Epidermal melanocyte (primary cell): ENCODE data around the gene GDF11.

Experiments
- DNase-seq: peaks from one replicate; pipeline ENCODE4 v3.0.0; 2011; ENCODE audit warnings: low spot score; ENCODE audit not compliant: insufficient read length

Gene GDF11

GRCh38 chr12:55707219-55707671 is 35.7 kb upstream of the GDF11 start:
- no peak for DNase-seq

DNA sequence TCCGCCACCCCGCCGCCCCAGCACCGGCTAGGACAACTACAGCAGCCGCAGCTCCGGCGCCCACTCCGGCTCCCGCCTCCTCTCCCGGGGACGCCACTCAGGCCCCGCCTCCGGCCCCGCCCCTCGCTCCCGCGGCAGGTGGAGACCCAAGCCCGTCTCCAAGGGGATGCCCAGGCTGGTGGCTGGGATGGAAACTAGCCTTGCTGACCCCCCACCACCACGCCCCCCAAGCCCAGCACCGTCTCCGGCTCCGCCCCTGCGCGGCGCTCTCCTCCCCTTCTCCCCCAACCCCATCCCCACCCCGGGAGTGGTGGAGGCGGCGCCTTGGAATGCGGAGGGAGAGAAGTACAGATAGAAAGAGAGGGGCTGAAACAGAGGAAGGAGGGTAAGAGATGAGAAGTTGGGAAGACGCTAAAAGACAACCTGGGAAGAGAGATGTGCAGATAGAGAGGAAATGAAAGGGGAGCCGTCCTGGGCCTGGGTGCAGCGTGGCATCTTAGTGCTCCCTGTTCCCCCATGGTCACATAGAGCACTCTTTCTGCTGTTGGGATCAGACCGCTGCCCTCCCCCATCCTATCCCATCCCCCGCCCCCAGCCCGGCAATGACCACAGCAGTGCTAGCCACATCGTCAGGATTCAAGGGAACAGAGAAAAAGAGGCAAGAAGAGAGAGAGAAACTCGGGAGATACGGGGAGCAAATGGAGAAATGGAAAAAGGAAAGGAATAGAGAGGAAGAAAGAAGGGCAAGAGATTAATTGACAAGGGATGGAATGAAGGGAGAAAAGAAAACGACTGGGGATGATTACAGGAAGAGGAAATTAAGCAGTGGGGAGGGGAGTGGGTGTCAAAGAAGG is 34.9 kb upstream of the GDF11 start, which contains the start of gene ITGA7:
Gene ITGA7 (minus strand): TSS at position 64 of the 854 bp plus-strand sequence. CDS start 222 bp downstream, outside the sequence.
- peak; percentile 58 for DNase-seq

DNA sequence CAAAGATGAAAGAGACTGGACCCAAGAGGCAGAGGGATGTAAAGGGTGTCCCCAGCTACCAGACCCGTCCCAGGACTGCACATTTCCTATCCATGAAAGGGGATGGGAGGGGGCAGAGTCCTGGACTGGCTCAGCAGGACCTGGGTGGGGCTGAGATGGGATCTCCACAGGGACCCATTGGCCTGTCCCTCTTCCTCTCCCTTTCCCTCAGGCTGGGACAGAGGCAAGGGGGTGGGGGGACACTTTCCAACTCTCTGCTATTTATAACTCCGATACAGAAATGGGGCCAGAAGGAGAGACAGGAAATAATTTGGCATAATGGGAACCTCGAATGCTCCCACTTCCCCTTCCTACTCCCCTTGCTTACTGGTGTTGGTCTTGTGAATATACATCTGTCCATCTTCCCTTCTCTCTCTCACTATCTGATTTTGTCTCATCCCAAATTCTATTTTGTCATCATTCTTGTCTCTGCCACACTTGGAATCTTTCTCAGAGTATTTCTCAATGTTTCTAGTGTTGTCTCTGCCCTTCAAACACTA is 34.2 kb upstream of the GDF11 start:
- no peak for DNase-seq

- DNase-seq: no peak
Measured at GRCh38 chr12:55711786-55712553, 31.0 kb upstream of the GDF11 start.

DNA sequence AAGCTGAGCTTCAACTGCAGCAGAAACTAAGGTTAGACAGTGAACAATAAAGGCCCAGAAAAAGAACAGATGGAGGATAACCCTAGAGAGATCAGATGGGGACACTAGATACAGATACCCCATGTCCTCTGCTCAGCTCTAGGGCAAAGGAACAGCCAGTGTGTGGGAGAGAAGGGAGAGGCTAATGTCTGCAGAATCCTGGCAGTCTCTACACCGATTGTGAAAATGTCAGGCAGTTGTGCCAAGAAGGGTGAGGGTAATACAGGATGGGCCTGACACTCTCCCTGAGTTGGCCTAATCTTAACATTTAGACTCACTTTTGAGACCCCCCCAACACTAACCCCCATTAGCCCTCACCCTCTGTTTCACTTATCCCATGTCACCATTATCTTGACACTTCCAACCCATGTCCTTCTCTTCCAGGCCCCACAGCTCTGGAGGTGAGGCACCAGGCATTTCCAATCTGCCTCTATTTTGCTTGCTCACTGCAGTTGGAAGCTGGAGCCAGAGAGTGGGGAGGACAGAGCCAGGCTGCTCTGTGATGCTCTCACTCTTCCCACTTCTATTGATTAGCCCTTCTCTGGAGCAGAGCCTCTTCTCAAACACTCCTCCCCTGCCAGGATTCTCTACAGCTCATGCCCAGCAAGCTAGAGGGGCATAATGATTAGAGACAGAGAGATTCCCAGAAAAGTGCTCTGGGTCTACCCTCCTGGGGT is 30.1 kb upstream of the GDF11 start:
- no peak for DNase-seq

DNA sequence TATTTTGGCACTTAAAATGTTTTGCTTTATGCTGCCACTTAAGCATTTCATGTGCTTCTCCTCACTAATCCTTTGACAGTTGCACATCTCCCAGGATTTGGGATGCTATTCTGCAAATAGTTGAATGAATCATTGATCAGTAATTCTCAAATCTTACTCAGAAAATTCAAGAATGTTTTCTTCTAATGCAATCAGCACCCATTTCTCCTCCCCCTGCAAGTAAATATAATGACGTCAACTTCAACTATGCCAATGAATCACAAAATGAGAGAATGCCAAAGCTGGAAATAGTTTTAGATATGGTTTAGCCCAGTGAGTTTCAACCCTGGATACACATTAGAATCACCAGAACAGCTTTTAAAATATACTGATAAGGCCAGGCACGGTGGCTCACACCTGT is 29.2 kb upstream of the GDF11 start:
- no peak for DNase-seq

DNA sequence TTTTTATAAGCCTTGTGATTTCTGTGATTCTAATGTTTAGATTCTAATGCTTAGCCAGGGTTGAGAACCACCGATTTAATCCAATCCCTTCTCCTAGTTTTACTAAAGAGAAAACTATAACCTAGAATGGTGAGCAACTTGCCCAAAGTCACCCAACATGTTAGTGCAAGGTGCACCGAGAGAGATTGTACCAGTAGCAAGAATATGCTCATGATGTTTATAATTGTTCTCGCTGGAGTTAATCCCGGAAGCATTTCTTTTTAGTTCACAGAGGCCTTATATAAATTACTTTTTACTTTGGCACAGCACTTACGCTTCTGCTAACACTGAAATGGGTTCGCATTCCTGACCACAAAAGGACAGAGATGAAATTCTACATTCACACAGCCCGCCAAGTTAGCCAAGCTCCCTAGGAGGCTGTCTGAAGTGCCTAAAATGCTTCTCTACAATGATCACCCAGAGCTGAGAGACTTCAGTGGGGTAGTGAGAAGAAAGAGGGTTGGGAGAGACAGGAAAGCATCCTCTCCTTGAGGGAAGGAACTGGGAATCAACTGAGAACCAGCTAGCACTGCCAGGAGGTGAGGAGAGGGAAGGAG is 27.7 kb upstream of the GDF11 start:
- DNase-seq: no peak

DNA sequence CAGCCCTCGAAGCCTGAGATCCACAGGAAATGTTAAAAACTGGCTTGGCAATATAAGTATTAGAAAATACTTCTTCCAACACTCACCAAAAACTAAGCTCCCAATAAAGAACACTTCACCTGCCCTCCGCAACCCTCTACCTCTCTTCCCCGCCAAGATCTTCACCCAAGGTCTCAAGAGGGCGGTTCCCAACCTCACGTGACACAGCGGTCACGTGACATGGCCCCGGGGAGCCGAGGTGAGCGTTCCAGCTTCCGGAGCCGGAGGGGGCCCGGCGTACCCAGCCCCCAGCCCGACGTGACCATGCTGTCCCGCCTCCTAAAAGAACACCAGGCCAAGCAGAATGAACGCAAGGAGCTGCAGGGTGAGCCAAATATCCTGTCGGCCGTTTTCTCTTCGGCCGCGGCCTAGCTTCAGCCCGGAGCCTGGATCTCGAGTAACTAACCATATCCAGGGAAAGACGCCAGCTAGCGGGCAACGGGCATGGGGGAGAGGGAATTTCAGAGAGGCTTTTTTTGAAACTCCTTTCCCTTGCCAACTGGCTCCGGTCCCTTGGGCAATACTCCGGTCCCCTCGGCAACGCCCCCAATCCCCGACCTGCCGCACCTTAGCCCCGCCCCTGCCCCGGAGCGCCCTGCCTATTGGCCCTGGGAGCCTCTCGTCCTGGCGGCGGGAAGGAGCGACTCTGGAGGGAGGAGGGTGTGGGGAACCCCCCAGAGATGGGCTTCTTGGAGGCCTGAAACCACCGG is 26.9 kb upstream of the GDF11 start, which contains the start of gene BLOC1S1:
Gene BLOC1S1 (plus strand): TSS at position 214 of the 749 bp plus-strand sequence. CDS start 6 bp downstream, at position 220.
- peak; percentile 94 for DNase-seq

- DNase-seq: no peak
Measured at GRCh38 chr12:55716582-55716957, 26.4 kb upstream of the GDF11 start.

DNA sequence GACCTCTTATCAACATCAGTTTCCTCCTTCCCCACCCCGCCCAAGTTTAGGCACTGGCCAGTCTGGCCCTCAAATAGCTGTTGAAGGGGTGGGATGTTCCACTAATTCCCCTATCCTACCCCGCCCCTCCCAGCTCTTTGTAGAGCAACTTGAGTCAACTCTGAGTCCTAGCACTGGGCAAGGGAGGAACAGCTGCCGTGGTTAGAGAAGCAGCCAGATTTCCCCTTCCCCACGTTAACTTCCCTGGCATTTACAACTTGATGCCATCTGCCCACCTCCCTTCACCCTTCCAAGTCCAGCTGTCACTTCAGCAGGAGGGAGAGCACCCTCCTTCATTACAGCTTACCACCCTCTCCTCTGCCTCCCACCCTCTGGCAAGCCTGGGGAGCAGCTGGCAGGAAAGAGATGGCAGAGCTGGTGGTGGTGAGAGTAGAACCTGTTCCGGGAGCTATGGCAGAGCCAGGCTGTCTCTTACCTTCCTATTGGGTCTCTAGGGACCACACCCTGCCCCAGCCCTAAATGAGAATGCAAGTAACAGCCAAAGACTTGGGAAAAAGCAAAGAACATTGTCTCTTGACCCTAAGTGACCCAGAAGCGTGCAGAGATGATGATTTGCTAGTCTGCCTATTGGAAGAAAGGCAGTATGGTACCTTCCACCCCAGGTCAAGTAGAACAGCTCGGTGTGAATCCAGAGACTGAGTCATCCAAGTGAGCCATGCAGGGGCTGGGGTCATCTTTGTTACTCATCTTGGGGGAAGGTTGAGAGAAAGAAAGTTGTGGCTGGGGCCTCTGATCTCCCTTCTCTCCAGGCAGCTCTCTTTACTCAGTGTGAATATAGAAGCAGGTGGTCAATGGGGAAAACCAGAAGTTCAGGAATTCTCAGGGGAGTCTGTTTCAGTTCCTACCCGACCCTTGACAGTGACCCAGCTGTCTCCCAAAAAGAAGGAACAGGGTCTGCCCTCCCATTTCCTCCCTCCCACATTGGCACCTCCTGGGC is 25.6 kb upstream of the GDF11 start:
- no peak for DNase-seq

GRCh38 chr12:55718015-55718414 is 24.9 kb upstream of the GDF11 start:
- DNase-seq: no peak

DNA sequence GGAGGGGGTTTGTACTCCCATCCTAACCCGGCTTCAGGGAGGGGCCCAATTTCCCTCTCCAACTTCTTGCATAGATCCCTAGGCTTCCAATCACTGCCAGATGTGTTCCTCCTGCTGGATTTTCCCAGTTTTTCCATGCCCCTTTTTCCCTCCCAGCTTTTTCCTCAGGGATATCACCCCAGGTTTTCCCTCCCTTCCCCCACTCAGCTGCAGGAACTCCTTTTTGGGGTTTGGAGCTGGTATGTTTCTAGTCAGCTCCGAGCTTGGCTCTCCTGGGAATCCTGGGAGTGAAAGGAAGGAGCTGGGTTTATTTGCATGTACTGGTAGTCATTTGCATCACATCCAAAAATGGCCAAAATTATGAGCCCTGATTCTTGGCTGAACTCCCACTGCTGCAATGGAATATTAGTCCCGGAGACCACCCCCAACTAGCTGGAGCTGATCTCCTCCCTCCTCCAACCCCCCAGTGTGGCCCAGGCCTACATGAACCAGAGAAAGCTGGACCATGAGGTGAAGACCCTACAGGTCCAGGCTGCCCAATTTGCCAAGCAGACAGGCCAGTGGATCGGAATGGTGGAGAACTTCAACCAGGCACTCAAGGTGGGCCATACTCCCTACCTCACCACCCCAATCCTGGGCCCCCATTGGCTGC is 24.2 kb upstream of the GDF11 start:
- no peak for DNase-seq

DNA sequence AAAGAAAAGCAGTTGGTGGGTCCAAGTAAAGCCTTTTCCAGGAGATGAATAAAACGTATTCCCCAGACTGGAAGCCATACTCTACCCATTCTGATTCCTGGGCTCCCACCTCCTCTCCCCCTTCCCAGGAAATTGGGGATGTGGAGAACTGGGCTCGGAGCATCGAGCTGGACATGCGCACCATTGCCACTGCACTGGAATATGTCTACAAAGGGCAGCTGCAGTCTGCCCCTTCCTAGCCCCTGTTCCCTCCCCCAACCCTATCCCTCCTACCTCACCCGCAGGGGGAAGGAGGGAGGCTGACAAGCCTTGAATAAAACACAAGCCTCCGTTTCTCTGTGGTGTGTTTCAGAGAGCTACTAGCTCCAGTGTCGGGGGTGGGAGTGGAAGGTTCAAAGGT is 23.6 kb upstream of the GDF11 start:
- DNase-seq: no peak

- DNase-seq: no peak
Measured at GRCh38 chr12:55720071-55720564, 22.8 kb upstream of the GDF11 start, which contains the start of gene RDH5. Gene RDH5, plus strand, starts transcription at chr12:55720393. Its CDS starts 792 bp downstream, at chr12:55721185.

DNA sequence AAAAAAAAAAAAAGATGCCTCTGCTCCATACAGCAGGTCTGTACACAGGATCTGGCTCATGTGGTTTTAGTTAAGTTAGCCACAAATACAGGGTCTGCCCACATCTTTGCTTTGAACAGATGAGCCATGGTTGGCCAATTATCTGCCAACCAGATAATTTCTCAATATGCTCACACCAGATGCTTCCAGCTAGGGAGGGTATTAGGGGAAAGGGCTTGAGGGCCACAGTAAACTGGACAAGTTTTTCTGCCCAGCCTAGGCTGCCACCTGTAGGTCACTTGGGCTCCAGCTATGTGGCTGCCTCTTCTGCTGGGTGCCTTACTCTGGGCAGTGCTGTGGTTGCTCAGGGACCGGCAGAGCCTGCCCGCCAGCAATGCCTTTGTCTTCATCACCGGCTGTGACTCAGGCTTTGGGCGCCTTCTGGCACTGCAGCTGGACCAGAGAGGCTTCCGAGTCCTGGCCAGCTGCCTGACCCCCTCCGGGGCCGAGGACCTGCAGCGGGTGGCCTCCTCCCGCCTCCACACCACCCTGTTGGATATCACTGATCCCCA is 22.0 kb upstream of the GDF11 start:
- DNase-seq: peak; percentile 50

DNA sequence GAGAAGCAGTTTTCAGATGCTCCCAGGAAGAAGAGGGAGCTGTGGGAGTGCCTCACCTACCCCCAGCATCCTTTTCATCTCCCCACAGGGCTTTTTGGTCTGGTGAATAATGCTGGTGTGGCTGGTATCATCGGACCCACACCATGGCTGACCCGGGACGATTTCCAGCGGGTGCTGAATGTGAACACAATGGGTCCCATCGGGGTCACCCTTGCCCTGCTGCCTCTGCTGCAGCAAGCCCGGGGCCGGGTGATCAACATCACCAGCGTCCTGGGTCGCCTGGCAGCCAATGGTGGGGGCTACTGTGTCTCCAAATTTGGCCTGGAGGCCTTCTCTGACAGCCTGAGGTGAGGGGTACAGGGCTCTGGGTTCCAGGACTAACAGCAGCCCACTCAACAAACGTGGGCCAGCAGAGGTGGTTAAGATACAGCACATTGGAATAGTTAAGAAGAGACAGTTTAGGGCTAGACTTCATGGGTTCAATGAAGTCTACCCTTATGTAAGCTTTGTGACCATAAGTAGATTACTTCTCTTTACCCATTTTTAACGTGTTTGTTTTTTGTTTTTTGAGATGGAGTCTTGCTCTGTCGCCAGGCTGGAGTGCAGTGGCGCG is 21.2 kb upstream of the GDF11 start:
- DNase-seq: no peak

- no peak for DNase-seq
Measured at GRCh38 chr12:55722948-55723347, 20.0 kb upstream of the GDF11 start.
